Adrenal gland (tissue), 12 donors: ENCODE results near the gene TOMM6. TPM values are rescaled to one million over a fixed set of nuclear protein-coding genes. Genes with fewer than 3 reads are reported as not detected.

Experiments
- DNase-seq, 7 donors: peaks; one replicate each; pipeline ENCODE4 v3.0.0-alpha.2; 2019 to 2020
- H3K27ac ChIP-seq, 5 donors: fragments of 200-600 bp; sonication (generic) in 4 of 5; 1 replicate in 3 of 5; 2 replicates in 2 of 5; pipeline versions ENCODE4 v1.5.1 to v1.8.0; 2016 to 2020; ENCODE audit warnings: mild to moderate bottlenecking in 1 of 5
- H3K27me3 ChIP-seq: fragments of 200-600 bp; 2 replicates; pipeline ENCODE4 v1.8.0; 2021
- H3K36me3 ChIP-seq, 2 donors: fragments of 200-600 bp; replicated peaks in 1 of 2; 1 replicate in 1 of 2; 2 replicates in 1 of 2; pipeline versions ENCODE4 v1.5.1 to v1.8.0; 2018 to 2022
- H3K4me1 ChIP-seq, 2 donors: fragments of 200-600 bp; replicated peaks in 1 of 2; 1 replicate in 1 of 2; 2 replicates in 1 of 2; pipeline versions ENCODE4 v1.5.1 to v1.8.0; 2018 to 2021
- H3K4me3 ChIP-seq, 4 donors: fragments of 200-600 bp; sonication (generic) in 3 of 4; one replicate each; pipeline ENCODE4 v1.5.1; 2016 to 2018
- H3K9me3 ChIP-seq, 3 donors: fragments of 200-600 bp; sonication (generic) in 1 of 3; replicated peaks in 1 of 3; 1 replicate in 2 of 3; 2 replicates in 1 of 3; pipeline versions ENCODE4 v1.5.1 to v1.8.0; 2016 to 2021
- POLR2A ChIP-seq, 2 donors: fragments of 450-650 bp; IDR thresholded peaks; one replicate each; pipeline ENCODE4 v1.6.1; 2017; ENCODE audit warnings: antibody characterized with exemption in 2 of 2, mild to moderate bottlenecking in 2 of 2, moderate library complexity in 1 of 2
- WGBS, 4 donors: extraction: QIAGEN DNeasy Blood & Tissue Kit in 2 of 4; methylation state at CpG; one replicate each; pipeline versions ENCODE4 v1.1.5 to v1.1.7; 2013 to 2017; 5-methylcytosine and 5-hydroxymethylcytosine counted together
- intact Hi-C, 2 donors: fragments of 100-400 bp; cut with DNase I; formaldehyde crosslinking; loops; one replicate each; pipeline versions ENCODE4 v1.14.1 to v1.15.0; 2022 to 2023
- polyA plus RNA-seq, 3 donors: library from polyadenylated mRNA; stranded (reverse); fragments of 200-250 nt in 2 of 3; fragments of 350-450 nt in 1 of 3; fragmentation: Illumina TruSeq in 1 of 3; extraction: RNeasy Lipid Tissue Mini Kit (QIAGEN cat#74804) in 1 of 3; gene quantifications; one replicate each; pipeline ENCODE4 v1.2.3, GENCODE V29; 2013 to 2014
- total RNA-seq, 9 donors: library from RNA; depleted of rRNA in 4 of 9; stranded (reverse); fragments of >200 nt in 4 of 9; fragments of 120-200 nt in 1 of 9; fragmentation: NEBNext Ultra II Directional in 1 of 9; extraction: Animal tissue kit (Norgen Biotek cat#: 25700) in 1 of 9; gene quantifications; one replicate each; pipeline versions ENCODE4 v1.1.0 to v1.2.4, GENCODE V29; 2013 to 2023
- TF ChIP-seq, protein P1 (sequence below), 6 experiments: fragments of 450-650 bp in 4 of 6; fragments of 200-600 bp in 2 of 6; sonication (generic) in 1 of 6; IDR thresholded peaks; 1 replicate in 5 of 6; 2 replicates in 1 of 6; pipeline versions ENCODE4 v1.5.1 to v1.8.0; 2016 to 2021; ENCODE audit warnings: antibody characterized with exemption in 6 of 6, mild to moderate bottlenecking in 2 of 6, moderate library complexity in 1 of 6
- donor health status: healthy with polysubstance abuse.
- donor health status: Bipolar disorder and iron deficiency.
- donor health status: DM: yes; HTN: yes; CAD: no.
- donor health status: DM: no; HTN: no; CAD: no.
- donor health status: DM: no; HTN: no; CAD: no.
- donor health status: DM: yes; HTN: yes; CAD: no.

Gene TOMM6
- total and polyA plus RNA-seq, 12 donors: 146 to 507 (median 243) TPM

DNA sequence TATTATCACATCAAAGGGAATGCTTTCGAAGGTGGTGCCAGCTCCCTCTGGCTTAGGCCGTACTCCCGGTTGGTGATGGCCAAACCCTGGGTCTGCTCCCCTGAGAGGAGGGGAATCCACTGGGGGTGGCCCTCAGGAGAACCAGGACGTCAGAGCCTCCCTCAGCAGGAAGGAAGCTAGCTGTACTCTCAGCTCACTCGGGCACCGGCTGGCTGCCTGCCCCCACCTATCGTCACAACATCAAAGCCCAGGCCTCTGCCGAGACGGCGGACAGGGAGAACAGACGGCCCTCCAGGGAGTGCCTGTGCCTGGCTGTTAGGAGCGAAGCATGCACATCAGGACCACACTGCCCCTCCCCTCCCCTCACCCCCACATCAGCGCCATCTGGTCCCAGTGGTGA lies 31.1 kb upstream of the TOMM6 start:
- Histone ChIP-seq H3K36me3 (no peaks in the 10 kb centered on the region), H3K27ac (no peak overlapping the region), H3K27me3 (no peaks in the 10 kb centered on the region), H3K4me1 (no peaks in the 10 kb centered on the region), H3K9me3 (no peaks in the 10 kb centered on the region), H3K4me3 (no peak overlapping the region)
- intact Hi-C loops: no loop called here
- TF ChIP-seq POLR2A (IDR thresholded peaks at IDR 0.05): no peak
- DNase-seq: no peak
- WGBS, 4 donors: 69 to 93% (median 73%) methylated on average over 2 to 13 of the region's 13 CpGs

DNA sequence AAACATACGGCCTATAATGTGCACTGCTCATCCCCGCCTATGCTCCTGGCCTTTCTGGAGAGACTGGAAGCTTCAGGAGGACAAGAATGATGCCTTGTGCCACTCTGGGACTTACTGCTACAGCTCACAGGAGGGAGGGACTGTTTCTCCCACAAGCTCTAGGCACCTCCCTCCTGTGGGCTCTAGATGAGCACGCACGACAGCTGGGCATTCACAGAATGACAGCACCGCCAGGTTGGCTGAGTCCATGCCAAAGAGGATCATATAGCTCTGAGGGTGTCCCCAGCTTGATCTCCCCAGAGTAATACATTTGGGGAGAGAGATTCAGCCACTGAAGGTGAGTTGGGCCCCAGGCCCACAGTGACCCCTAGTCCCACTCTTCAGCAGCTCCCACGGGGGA lies 30.2 kb upstream of the TOMM6 start:
- no peak for DNase-seq
- TF ChIP-seq, protein P1, sequence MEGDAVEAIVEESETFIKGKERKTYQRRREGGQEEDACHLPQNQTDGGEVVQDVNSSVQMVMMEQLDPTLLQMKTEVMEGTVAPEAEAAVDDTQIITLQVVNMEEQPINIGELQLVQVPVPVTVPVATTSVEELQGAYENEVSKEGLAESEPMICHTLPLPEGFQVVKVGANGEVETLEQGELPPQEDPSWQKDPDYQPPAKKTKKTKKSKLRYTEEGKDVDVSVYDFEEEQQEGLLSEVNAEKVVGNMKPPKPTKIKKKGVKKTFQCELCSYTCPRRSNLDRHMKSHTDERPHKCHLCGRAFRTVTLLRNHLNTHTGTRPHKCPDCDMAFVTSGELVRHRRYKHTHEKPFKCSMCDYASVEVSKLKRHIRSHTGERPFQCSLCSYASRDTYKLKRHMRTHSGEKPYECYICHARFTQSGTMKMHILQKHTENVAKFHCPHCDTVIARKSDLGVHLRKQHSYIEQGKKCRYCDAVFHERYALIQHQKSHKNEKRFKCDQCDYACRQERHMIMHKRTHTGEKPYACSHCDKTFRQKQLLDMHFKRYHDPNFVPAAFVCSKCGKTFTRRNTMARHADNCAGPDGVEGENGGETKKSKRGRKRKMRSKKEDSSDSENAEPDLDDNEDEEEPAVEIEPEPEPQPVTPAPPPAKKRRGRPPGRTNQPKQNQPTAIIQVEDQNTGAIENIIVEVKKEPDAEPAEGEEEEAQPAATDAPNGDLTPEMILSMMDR (IDR thresholded peaks at IDR 0.05): no peak
- TF ChIP-seq POLR2A (IDR thresholded peaks at IDR 0.05): no peak
- Histone ChIP-seq H3K27ac (no peak overlapping the region), H3K9me3 (no peaks in the 10 kb centered on the region), H3K27me3 (no peaks in the 10 kb centered on the region), H3K36me3 (no peaks in the 10 kb centered on the region), H3K4me1 (no peaks in the 10 kb centered on the region), H3K4me3 (no peak overlapping the region)
- intact Hi-C loops: no loop called here
- 80 to 100% (median 92%) methylated on average over 1 to 6 of the region's 6 CpGs for WGBS, 4 donors

DNA sequence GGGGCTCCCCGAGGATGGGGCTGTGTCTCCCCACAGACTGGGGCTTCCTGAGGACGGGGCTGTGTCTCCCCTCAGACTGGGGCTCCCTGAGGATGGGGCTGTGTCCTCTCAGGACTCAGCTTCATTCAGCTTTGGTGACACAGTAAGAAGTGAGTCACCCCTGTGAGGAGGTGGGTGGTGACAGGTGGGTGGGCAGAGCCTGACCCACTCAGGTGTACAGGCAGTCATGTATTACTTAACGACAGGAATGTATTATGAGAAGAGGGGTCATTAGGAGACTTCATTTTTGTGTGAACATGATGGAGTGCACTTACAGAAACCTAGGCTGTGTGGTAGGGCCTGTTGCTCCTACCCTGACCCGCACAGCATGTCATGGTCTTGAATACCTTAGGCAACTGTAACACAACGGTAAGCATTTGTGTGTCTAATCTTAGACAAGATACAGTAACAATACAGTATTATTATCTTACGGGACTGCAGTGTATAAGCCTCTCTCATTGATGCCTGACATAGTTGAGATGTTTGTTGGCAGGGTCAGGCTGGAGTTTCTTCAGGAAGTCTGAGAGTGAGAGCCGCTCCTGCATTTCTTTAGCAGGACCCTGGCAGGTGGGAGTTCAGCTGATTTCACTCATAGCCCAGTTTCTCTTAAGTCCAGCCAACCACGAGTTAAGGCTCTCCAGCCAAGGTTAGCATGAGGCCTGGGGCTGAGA lies 29.4 kb upstream of the TOMM6 start:
- Histone ChIP-seq H3K9me3 (no peaks in the 10 kb centered on the region), H3K4me3 (no peak overlapping the region), H3K4me1 (no peaks in the 10 kb centered on the region), H3K27me3 (no peaks in the 10 kb centered on the region), H3K36me3 (no peaks in the 10 kb centered on the region), H3K27ac (no peak overlapping the region)
- intact Hi-C loops: no loop called here
- no peak for DNase-seq
- WGBS, 4 donors: 70 to 88% (median 77%) methylated on average over 5 to 8 of the region's 8 CpGs
- TF ChIP-seq, protein P1 (IDR thresholded peaks at IDR 0.05): no peak
- no peak for TF ChIP-seq POLR2A (IDR thresholded peaks at IDR 0.05)

DNA sequence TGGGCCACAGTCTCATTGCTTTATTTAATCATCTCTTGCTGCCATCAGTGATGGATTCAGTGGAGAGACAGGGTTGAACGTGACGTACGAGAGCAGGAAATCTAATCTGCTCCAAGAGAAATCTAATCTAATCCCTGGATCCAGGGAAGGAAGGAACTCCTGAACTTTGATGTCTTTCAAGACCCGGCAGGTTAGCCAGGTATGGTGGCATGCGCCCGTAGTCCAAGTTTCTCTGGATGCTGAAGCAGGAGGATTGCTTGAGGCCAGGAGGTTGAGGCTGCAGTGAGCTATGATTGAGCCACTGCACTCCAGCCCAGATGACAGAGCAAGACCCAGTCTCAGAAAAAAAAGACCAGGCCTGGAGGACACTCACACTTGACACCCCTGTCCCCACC lies 28.9 kb upstream of the TOMM6 start:
- H3K27me3 ChIP-seq: no peaks in the 10 kb centered on the region
- DNase-seq: no peak
- H3K4me3 ChIP-seq: no peak overlapping the region
- 86 to 91% (median 88%) methylated on average over 6 of the region's 6 CpGs for WGBS, 4 donors
- no peaks in the 10 kb centered on the region for H3K9me3 ChIP-seq
- no peaks in the 10 kb centered on the region for H3K36me3 ChIP-seq
- H3K4me1 ChIP-seq: no peaks in the 10 kb centered on the region
- TF ChIP-seq, protein P1 (IDR thresholded peaks at IDR 0.05): no peak
- no peak for TF ChIP-seq POLR2A (IDR thresholded peaks at IDR 0.05)
- no peak overlapping the region for H3K27ac ChIP-seq
- intact Hi-C loops: no loop called here
